GM12801 (cell line): ENCODE measurements around the gene JADE2.

Experiments
- TF ChIP-seq, protein P1 (sequence below): IDR thresholded peaks from one replicate; pipeline ENCODE4 v1.5.1; 2011; ENCODE audit warnings: control low read depth; ENCODE audit not compliant: insufficient read length; ENCODE audit errors: extremely low read depth

The JADE2 gene

DNA sequence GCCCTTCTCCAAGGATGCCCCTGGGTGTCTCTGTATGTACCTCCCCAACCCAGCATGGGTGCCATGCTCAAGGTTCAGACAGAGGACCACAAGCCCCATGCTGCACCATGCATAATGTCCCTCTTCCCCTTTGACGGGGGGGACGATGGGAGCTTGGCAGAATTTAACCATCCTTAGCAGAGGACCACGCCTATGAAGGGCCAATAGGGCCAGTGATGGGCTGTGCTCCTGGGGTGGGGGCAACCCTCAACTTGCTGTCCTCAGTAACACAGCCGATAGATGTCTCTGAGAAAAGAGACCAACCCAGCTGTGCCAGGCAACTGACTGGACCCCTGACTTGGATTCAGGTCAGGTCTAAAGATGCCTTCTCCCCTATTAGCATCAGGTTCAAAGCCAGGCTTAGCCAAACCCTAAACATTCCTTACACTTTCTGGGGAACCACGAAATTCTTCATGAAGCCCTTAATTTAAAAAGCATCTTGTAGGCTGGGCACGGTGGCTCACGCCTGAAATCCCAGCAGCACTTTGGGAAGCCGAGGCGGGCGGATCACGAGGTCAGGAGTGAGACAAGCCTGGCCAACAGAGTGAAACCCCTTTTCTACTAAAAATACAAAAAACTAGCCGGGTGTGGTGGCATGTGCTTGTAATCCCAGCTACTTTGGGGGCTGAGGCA is 20.7 kb upstream of the JADE2 start:
- TF ChIP-seq, protein P1, sequence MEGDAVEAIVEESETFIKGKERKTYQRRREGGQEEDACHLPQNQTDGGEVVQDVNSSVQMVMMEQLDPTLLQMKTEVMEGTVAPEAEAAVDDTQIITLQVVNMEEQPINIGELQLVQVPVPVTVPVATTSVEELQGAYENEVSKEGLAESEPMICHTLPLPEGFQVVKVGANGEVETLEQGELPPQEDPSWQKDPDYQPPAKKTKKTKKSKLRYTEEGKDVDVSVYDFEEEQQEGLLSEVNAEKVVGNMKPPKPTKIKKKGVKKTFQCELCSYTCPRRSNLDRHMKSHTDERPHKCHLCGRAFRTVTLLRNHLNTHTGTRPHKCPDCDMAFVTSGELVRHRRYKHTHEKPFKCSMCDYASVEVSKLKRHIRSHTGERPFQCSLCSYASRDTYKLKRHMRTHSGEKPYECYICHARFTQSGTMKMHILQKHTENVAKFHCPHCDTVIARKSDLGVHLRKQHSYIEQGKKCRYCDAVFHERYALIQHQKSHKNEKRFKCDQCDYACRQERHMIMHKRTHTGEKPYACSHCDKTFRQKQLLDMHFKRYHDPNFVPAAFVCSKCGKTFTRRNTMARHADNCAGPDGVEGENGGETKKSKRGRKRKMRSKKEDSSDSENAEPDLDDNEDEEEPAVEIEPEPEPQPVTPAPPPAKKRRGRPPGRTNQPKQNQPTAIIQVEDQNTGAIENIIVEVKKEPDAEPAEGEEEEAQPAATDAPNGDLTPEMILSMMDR: no peak

GRCh38 chr5:134506054-134507039 is 19.1 kb upstream of the JADE2 start:
- TF ChIP-seq, protein P1: no peak

DNA sequence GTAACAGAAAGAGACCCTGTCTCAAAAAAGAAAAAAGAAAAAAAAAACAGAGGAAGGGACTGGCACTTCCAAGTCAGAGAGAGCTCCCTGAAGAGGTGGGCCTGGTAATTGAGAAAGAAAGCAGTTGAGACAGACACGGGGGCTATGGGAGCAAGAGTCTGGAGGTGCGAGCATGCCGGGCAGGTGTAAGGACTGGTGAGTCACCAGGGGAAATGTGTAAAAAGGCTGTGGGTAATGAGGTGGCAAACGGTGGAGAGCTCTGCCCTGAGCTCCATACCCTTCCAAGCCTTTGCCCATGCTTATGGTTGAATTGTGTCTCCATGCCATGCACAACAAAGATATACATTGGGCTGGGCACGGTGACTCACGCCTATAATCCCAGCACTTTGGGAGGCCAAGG is 18.0 kb upstream of the JADE2 start:
- TF ChIP-seq, protein P1: no peak

- TF ChIP-seq, protein P1: no peak
These were observed 16.8 kb upstream of the JADE2 start for GRCh38 chr5:134508521-134509195.

- TF ChIP-seq, protein P1: no peak
These were observed 16.0 kb upstream of the JADE2 start for GRCh38 chr5:134509308-134510040.

DNA sequence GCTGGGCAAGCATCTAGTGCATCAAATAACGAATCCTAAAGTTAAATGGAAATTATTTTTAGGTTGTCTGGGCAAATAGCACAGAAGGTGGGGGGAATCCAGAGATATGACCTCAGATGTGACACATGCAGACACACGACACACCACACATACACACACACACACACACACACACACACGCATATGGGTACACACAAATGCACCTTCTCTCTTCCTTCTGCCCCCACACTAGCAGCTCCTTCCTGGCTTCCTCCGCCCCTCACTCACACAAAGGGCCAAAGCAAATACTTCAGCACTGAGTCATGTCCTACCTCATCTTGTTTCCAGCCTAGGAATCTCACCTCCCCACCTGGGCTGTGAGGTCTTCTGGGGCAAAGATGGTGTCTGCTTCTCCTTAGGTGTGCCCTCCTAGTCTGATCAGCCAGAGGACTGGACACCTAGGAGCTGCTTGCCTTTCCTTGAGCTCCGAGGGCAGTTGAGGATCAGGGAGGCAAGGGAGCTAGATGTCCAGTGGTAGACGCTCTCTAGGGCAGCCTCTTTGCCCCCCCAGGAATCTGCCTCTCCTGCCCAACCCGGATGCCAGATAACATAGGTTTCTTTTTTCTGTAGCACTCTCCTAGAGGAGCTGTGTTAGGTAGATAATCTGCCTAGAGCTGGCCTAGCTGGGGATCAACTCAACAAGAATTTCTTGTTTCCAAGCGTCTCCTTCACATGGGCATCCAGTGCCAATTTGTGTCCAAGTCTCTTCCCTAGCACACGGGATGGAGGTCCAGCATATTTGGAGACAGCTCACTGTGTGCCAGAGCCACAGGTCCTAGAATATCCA is 14.3 kb upstream of the JADE2 start:
- TF ChIP-seq, protein P1: no peak
